Subcutaneous abdominal adipose tissue (tissue), 5 donors: Measurements from ENCODE around the gene NDUFB11.

ENCODE experiments used
- H3K27ac ChIP-seq: one replicate; pipeline ENCODE4 v1.7.0; 2013; ENCODE audit warnings: low read depth, mild to moderate bottlenecking, inconsistent platforms, low read length, moderate library complexity
- H3K27me3 ChIP-seq, 5 donors: one replicate each; pipeline ENCODE4 v1.7.0; 2013; ENCODE audit warnings: low read length in 5 of 5, inconsistent platforms in 1 of 5; ENCODE audit not compliant: control insufficient read depth in 5 of 5, insufficient read depth in 4 of 5
- H3K36me3 ChIP-seq, 5 donors: one replicate each; pipeline ENCODE4 v1.7.0; 2013; ENCODE audit warnings: low read length in 5 of 5; ENCODE audit not compliant: control insufficient read depth in 5 of 5, insufficient read depth in 5 of 5
- H3K4me1 ChIP-seq, 5 donors: one replicate each; pipeline ENCODE4 v1.7.0; 2013; ENCODE audit warnings: low read length in 5 of 5, mild to moderate bottlenecking in 3 of 5, moderate library complexity in 1 of 5; ENCODE audit not compliant: control insufficient read depth in 5 of 5, insufficient read depth in 5 of 5
- H3K4me3 ChIP-seq, 5 donors: one replicate each; pipeline ENCODE4 v1.7.0; 2013; ENCODE audit warnings: low read length in 5 of 5, low read depth in 1 of 5
- H3K9ac ChIP-seq, 5 donors: one replicate each; pipeline ENCODE4 v1.7.0; 2013; ENCODE audit warnings: low read length in 5 of 5, mild to moderate bottlenecking in 4 of 5, moderate library complexity in 3 of 5
- H3K9me3 ChIP-seq, 5 donors: one replicate each; pipeline ENCODE4 v1.7.0; 2013; ENCODE audit warnings: low read length in 5 of 5; ENCODE audit not compliant: control insufficient read depth in 5 of 5
- donor health status: healthy.
- donor health status: healthy.
- donor health status: healthy.
- donor health status: healthy.
- donor health status: healthy.

NDUFB11 gene

GRCh38 chrX:47168495-47169073, 24.1 kb upstream of the NDUFB11 start:
- Histone ChIP-seq H3K27ac (no peak overlapping the region), H3K4me1 (peaks cover 0 to 9% (median 4%) of the 10 kb centered on the region in 5 donors), H3K27me3 (peaks cover 0 to 22% (median 16%) of the 10 kb centered on the region in 5 donors), H3K9me3 (peaks cover 0 to 8% (median 0%) of the 10 kb centered on the region in 5 donors), H3K4me3 (no peak overlapping the region), H3K36me3 (peaks cover 0 to 44% (median 28%) of the 10 kb centered on the region in 5 donors), H3K9ac (no peak overlapping the region)

DNA sequence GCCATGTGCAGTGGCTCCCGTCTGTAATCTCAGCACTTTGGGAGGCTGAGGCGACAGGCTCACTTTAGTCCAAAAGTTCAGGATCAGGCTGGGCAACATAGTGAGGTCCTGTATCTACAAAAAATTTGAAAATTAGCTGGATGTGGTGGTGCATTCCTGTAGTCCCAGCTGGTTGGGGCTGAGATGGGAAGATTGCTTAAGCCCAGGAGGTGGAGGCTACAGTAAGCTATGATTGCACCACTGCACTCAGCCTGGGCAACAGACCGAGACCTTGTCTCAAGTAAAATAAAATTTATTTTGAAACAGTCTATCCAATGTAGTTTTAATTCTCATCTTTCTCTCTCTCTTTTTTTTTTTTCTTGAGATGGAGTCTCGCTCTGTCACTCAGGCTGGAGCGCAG, 21.6 kb upstream of the NDUFB11 start:
- Histone ChIP-seq H3K4me1 (peaks cover 0 to 9% (median 4%) of the 10 kb centered on the region in 5 donors), H3K9ac (no peak overlapping the region), H3K27ac (no peak overlapping the region), H3K4me3 (no peak overlapping the region), H3K27me3 (peaks cover 0 to 13% (median 9%) of the 10 kb centered on the region in 5 donors), H3K9me3 (peaks cover 0 to 8% (median 0%) of the 10 kb centered on the region in 5 donors), H3K36me3 (peaks cover 2 to 24% (median 12%) of the 10 kb centered on the region in 5 donors)

DNA sequence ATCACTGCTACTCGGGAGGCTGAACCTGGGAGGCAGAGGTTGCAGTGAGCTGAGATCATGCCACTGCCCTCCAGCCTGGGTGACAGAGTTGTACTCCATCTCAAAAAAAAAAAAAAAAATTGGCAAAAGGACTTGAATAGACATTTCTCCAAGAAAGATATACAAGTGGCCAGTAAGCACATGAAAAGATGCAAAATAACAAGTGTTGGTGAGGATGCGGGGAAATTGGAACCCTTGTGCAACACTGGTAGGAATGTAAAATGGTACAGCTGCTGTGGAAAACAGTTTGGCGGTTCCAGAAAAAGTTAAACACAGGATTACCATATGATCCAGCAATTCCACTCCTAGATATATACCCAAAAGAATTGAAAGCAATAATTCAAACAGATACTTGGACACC, 19.9 kb upstream of the NDUFB11 start:
- Histone ChIP-seq H3K4me3 (no peak overlapping the region), H3K9me3 (peaks cover 0 to 8% (median 0%) of the 10 kb centered on the region in 5 donors), H3K27me3 (peaks cover 0 to 7% (median 3%) of the 10 kb centered on the region in 5 donors), H3K36me3 (peaks cover 2 to 7% (median 4%) of the 10 kb centered on the region in 5 donors), H3K4me1 (peaks cover 0 to 6% (median 0%) of the 10 kb centered on the region in 5 donors), H3K27ac (no peak overlapping the region), H3K9ac (no peak overlapping the region)

- peaks cover 0 to 2% (median 0%) of the 10 kb centered on the region in 5 donors for H3K36me3 ChIP-seq
- peaks cover 0 to 6% (median 0%) of the 10 kb centered on the region in 5 donors for H3K4me1 ChIP-seq
- H3K9me3 ChIP-seq = peaks cover 0 to 10% (median 0%) of the 10 kb centered on the region in 5 donors
- H3K27me3 ChIP-seq = peaks cover 0 to under 1% (median 0%) of the 10 kb centered on the region in 5 donors
- H3K27ac ChIP-seq = no peak overlapping the region
- no peak overlapping the region for H3K4me3 ChIP-seq
- H3K9ac ChIP-seq = no peak overlapping the region
These were observed 18.6 kb upstream of the NDUFB11 start for GRCh38 chrX:47162927-47163583.

- Histone ChIP-seq H3K27me3 (peaks cover 0 to 11% (median 4%) of the 10 kb centered on the region in 5 donors), H3K4me1 (no peaks in the 10 kb centered on the region), H3K9me3 (peaks cover 0 to 10% (median 0%) of the 10 kb centered on the region in 5 donors), H3K27ac (no peak overlapping the region), H3K9ac (no peak overlapping the region), H3K36me3 (peaks cover 2 to 13% (median 13%) of the 10 kb centered on the region in 5 donors), H3K4me3 (no peak overlapping the region)
These were observed 16.3 kb upstream of the NDUFB11 start for GRCh38 chrX:47160781-47161180.

GRCh38 chrX:47158781-47159180, 14.3 kb upstream of the NDUFB11 start:
- Histone ChIP-seq H3K9me3 (peaks cover 0 to 3% (median 0%) of the 10 kb centered on the region in 5 donors), H3K27ac (no peak overlapping the region), H3K9ac (no peak overlapping the region), H3K36me3 (peaks cover 2 to 16% (median 13%) of the 10 kb centered on the region in 5 donors), H3K4me1 (no peaks in the 10 kb centered on the region), H3K4me3 (no peak overlapping the region), H3K27me3 (peaks cover 0 to 11% (median 4%) of the 10 kb centered on the region in 5 donors)

DNA sequence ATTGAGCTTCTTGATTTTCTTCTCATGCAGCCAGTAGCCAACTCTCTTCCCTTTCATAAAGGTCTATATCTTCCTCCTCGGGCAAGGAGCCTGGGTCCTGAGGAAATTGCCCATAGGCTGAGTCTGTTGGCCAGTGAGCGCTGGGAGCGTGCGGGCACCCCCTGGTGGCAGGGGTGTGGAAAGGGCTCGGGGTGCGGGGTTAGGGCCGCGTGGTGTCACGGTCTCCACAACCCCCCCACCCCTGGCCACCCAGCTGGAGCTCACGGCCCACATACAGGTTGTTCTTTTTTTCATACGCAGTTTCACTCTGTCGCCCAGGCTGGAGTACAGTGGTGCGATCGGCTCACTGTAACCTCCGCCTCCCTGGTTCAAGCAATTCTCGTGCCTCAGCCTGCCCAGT, 13.6 kb upstream of the NDUFB11 start:
- Histone ChIP-seq H3K4me1 (no peaks in the 10 kb centered on the region), H3K9me3 (peaks cover 0 to 3% (median 0%) of the 10 kb centered on the region in 5 donors), H3K36me3 (peaks cover 2 to 16% (median 13%) of the 10 kb centered on the region in 5 donors), H3K27me3 (peaks cover 0 to 11% (median 4%) of the 10 kb centered on the region in 5 donors), H3K9ac (no peak overlapping the region), H3K4me3 (no peak overlapping the region), H3K27ac (no peak overlapping the region)

GRCh38 chrX:47156611-47157520, 12.4 kb upstream of the NDUFB11 start:
- peaks cover 0 to 3% (median 0%) of the 10 kb centered on the region in 5 donors for H3K9me3 ChIP-seq
- H3K36me3 ChIP-seq = peaks cover 0 to 16% (median 13%) of the 10 kb centered on the region in 5 donors
- H3K27ac ChIP-seq = no peak overlapping the region
- no peak overlapping the region for H3K9ac ChIP-seq
- H3K4me3 ChIP-seq = no peak overlapping the region
- H3K4me1 ChIP-seq = no peaks in the 10 kb centered on the region
- H3K27me3 ChIP-seq = peaks cover 0 to 11% (median 4%) of the 10 kb centered on the region in 5 donors

DNA sequence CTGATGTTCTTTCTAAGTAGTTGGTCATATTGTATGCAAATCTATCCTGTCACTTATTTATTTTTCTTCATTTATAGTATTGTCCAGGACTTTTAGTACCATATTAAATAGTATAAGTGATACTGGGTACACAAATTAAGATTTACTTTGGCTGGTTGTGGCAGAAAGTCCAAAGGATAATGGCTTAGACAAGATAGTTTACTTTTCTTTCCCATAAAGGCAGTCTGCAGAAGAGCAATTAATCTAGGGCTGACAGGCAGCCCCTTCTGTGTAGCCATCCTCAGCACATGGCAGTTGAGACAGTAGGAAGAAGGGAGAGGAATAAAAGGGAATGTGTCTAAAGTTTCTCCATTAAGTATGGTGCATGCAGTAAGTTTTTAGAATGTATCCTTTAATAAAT, 6.9 kb upstream of the NDUFB11 start:
- Histone ChIP-seq H3K4me1 (peaks cover 0 to 19% (median 18%) of the 10 kb centered on the region in 5 donors), H3K4me3 (no peak overlapping the region), H3K36me3 (peaks cover under 1 to 4% (median 2%) of the 10 kb centered on the region in 5 donors), H3K27ac (no peak overlapping the region), H3K27me3 (peaks cover 0 to 13% (median 5%) of the 10 kb centered on the region in 5 donors), H3K9me3 (no peaks in the 10 kb centered on the region), H3K9ac (no peak overlapping the region)
